Astrocyte (in vitro differentiated cells and primary cell): ENCODE measurements around the gene B3GALT2. TPM values are rescaled to one million over a fixed set of nuclear protein-coding genes. Genes with fewer than 3 reads are reported as not detected.

Source experiments
- DNase-seq: peaks from one replicate; pipeline ENCODE4 v3.0.0-alpha.2; 2010; ENCODE audit warnings: low read depth
- FAIRE-seq: peaks from 2 replicates; lab custom pipeline; 2011; peaks lifted over from hg19 to GRCh38; lab: Jason Lieb, UNC
- H2AFZ ChIP-seq: 2 replicates; pipeline ENCODE4 v1.6.0; 2012; ENCODE audit warnings: low read depth, low read length, inconsistent platforms
- H3K27ac ChIP-seq: 2 replicates; pipeline ENCODE4 v1.5.1; 2011; ENCODE audit warnings: low read depth, low read length, inconsistent platforms
- H3K27me3 ChIP-seq: 2 replicates; pipeline ENCODE4 v1.6.0; 2011; ENCODE audit warnings: low read length, inconsistent platforms; ENCODE audit not compliant: insufficient read depth
- H3K36me3 ChIP-seq: 2 replicates; pipeline ENCODE4 v1.5.1; 2011; ENCODE audit warnings: low read length, inconsistent platforms; ENCODE audit not compliant: insufficient read depth
- H3K4me1 ChIP-seq: 2 replicates; pipeline ENCODE4 v1.5.1; 2011; ENCODE audit warnings: low read length, inconsistent platforms; ENCODE audit not compliant: insufficient read depth
- H3K4me2 ChIP-seq: 2 replicates; pipeline ENCODE4 v1.6.0; 2012; ENCODE audit warnings: low read length, inconsistent platforms
- H3K4me3 ChIP-seq: 2 replicates; pipeline ENCODE4 v1.5.1; 2011; ENCODE audit warnings: low read depth, mild to moderate bottlenecking, low read length, inconsistent platforms; ENCODE audit not compliant: insufficient read depth
- H3K79me2 ChIP-seq: 2 replicates; pipeline ENCODE4 v1.6.0; 2012; ENCODE audit warnings: mild to moderate bottlenecking, low read length, inconsistent platforms; ENCODE audit not compliant: insufficient read depth
- H3K9ac ChIP-seq: 2 replicates; pipeline ENCODE4 v1.6.0; 2012; ENCODE audit warnings: mild to moderate bottlenecking, low read length, inconsistent platforms
- H3K9me3 ChIP-seq: 2 replicates; pipeline ENCODE4 v1.5.1; 2012; ENCODE audit warnings: low read depth, mild to moderate bottlenecking, low read length, inconsistent platforms; ENCODE audit not compliant: insufficient read depth
- H4K20me1 ChIP-seq: 2 replicates; pipeline ENCODE4 v1.6.0; 2012; ENCODE audit warnings: low read length, inconsistent platforms; ENCODE audit not compliant: insufficient read depth
- H3K27ac Mint-ChIP-seq: one replicate; pipeline ENCODE4 v1.8.0; 2021; ENCODE audit warnings: mild to moderate bottlenecking, mixed read lengths; ENCODE audit not compliant: unreplicated experiment
- H3K27me3 Mint-ChIP-seq: one replicate; pipeline ENCODE4 v1.8.0; 2021; ENCODE audit warnings: low read depth, mixed read lengths; ENCODE audit not compliant: unreplicated experiment
- H3K36me3 Mint-ChIP-seq: one replicate; pipeline ENCODE4 v1.8.0; 2021; ENCODE audit warnings: low read depth, mixed read lengths; ENCODE audit not compliant: unreplicated experiment
- H3K4me1 Mint-ChIP-seq: one replicate; pipeline ENCODE4 v1.8.0; 2021; ENCODE audit warnings: low read depth, mixed read lengths; ENCODE audit not compliant: unreplicated experiment
- H3K4me3 Mint-ChIP-seq: one replicate; pipeline ENCODE4 v1.8.0; 2021; ENCODE audit warnings: mild to moderate bottlenecking, moderate library complexity, mixed read lengths; ENCODE audit not compliant: unreplicated experiment
- H3K9me3 Mint-ChIP-seq: one replicate; pipeline ENCODE4 v1.8.0; 2021; ENCODE audit warnings: mild to moderate bottlenecking, mixed read lengths; ENCODE audit not compliant: unreplicated experiment
- CTCF ChIP-seq: IDR thresholded peaks from 2 replicates; pipeline ENCODE4 v1.5.1; 2011; ENCODE audit warnings: low read depth, mild to moderate bottlenecking, inconsistent platforms, low read length, moderate library complexity; ENCODE audit not compliant: insufficient read depth
- EZH2 ChIP-seq: IDR thresholded peaks from 2 replicates; pipeline ENCODE4 v1.6.1; 2012; ENCODE audit warnings: mild to moderate bottlenecking, low read length, inconsistent platforms; ENCODE audit not compliant: insufficient read depth
- total RNA-seq: library from RNA; stranded (reverse); gene quantifications from 2 replicates; pipeline ENCODE4 v1.2.1, GENCODE V29; 2021

B3GALT2 gene
- total RNA-seq, 1 donor from 2014 or later: 0.39 TPM

DNA sequence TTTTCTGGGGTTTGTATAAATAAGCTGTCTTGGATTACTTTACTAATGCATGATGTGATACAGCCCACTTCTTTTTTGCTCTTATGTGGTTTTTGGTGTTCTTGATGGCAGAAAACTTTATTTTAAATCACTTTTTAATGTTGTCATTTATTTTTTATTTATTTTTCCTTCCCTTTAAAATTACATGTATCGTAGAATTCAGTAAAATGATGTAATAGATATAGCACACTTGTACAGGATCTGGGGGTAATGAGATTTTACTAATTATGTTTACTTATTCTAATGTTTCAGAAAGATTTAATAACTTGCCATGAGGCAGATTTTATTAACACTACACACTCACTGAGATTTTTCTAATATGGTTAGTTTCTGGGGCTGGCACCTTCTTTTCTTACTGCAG, 701 bp upstream of the B3GALT2 start:
- Mint-ChIP-seq H3K27ac (peak overlapping the region; percentile 78), H3K9me3 (no peaks in the 10 kb centered on the region), H3K4me3 (no peak overlapping the region), H3K36me3 (peaks cover 2% of the 10 kb centered on the region), H3K27me3 (no peaks in the 10 kb centered on the region), H3K4me1 (peaks cover 38% of the 10 kb centered on the region)
- peaks cover 91% of the 10 kb centered on the region for H3K79me2 ChIP-seq
- TF ChIP-seq EZH2 (no peak), CTCF (no peak)
- peaks cover 36% of the 10 kb centered on the region for H4K20me1 ChIP-seq
- H3K9ac ChIP-seq: no peak overlapping the region
- H3K27ac ChIP-seq: no peak overlapping the region
- H3K9me3 ChIP-seq: no peaks in the 10 kb centered on the region
- no peak for DNase-seq
- no peak for FAIRE-seq
- H3K27me3 ChIP-seq: no peaks in the 10 kb centered on the region
- no peaks in the 10 kb centered on the region for H3K36me3 ChIP-seq
- no peak overlapping the region for H3K4me3 ChIP-seq
- H2AFZ ChIP-seq: no peak overlapping the region
- peaks cover 8% of the 10 kb centered on the region for H3K4me1 ChIP-seq
- H3K4me2 ChIP-seq: no peak overlapping the region

- Mint-ChIP-seq H3K27ac (peak overlapping the region; percentile 78), H3K9me3 (no peaks in the 10 kb centered on the region), H3K4me3 (no peak overlapping the region), H3K4me1 (peaks cover 37% of the 10 kb centered on the region), H3K27me3 (no peaks in the 10 kb centered on the region), H3K36me3 (no peaks in the 10 kb centered on the region)
- Histone ChIP-seq H3K9me3 (no peaks in the 10 kb centered on the region), H3K4me2 (peak overlapping the region; percentile 86), H2AFZ (no peak overlapping the region), H3K79me2 (peaks cover 89% of the 10 kb centered on the region), H3K9ac (peak overlapping the region; percentile 71), H3K27me3 (no peaks in the 10 kb centered on the region), H4K20me1 (peaks cover 50% of the 10 kb centered on the region), H3K4me1 (peaks cover 8% of the 10 kb centered on the region), H3K4me3 (no peak overlapping the region), H3K27ac (no peak overlapping the region), H3K36me3 (no peaks in the 10 kb centered on the region)
- DNase-seq: no peak
- TF ChIP-seq EZH2 (no peak), CTCF (no peak)
- no peak for FAIRE-seq
Measured at GRCh38 chr1:193185211-193185610, 1.2 kb downstream of the B3GALT2 start.

- H3K36me3 ChIP-seq: no peaks in the 10 kb centered on the region
- H3K9ac ChIP-seq: no peak overlapping the region
- peaks cover 87% of the 10 kb centered on the region for H3K79me2 ChIP-seq
- no peak overlapping the region for H3K4me2 ChIP-seq
- DNase-seq: no peak
- Mint-ChIP-seq H3K27me3 (no peaks in the 10 kb centered on the region), H3K27ac (no peak overlapping the region), H3K36me3 (no peaks in the 10 kb centered on the region), H3K9me3 (no peaks in the 10 kb centered on the region), H3K4me3 (peak overlapping the region; percentile 14), H3K4me1 (peaks cover 37% of the 10 kb centered on the region)
- H3K4me1 ChIP-seq: peaks cover 8% of the 10 kb centered on the region
- FAIRE-seq: no peak
- H4K20me1 ChIP-seq: peaks cover 48% of the 10 kb centered on the region
- H3K4me3 ChIP-seq: no peak overlapping the region
- TF ChIP-seq CTCF (no peak), EZH2 (no peak)
- H3K27me3 ChIP-seq: no peaks in the 10 kb centered on the region
- no peak overlapping the region for H2AFZ ChIP-seq
- H3K9me3 ChIP-seq: no peaks in the 10 kb centered on the region
- no peak overlapping the region for H3K27ac ChIP-seq
Measured at GRCh38 chr1:193184776-193185175, 1.6 kb downstream of the B3GALT2 start.
